ENCODE data around the gene AMOTL1.

GRCh38 chr11:94864506-94865045, 96.4 kb downstream of the AMOTL1 start:
- TF ChIP-seq POLR2A (IDR thresholded peaks at IDR 0.05) (no peak), CTCF (IDR thresholded peaks at IDR 0.05) (no peak)
